Keratinocyte (primary cell): ENCODE data around the gene SLC23A2.

Experiments used
- EZH2 ChIP-seq: IDR thresholded peaks from one replicate; pipeline ENCODE4 v1.6.1; 2012; ENCODE audit warnings: inconsistent platforms, mild to moderate bottlenecking, low read length, moderate library complexity
- TF ChIP-seq, protein P1 (sequence below), 3 experiments: IDR thresholded peaks in 1 of 3; conservative IDR thresholded peaks in 1 of 3; optimal IDR thresholded peaks in 1 of 3; 2 replicates in 2 of 3; 3 replicates in 1 of 3; pipeline versions ENCODE3 to v1.5.1; 2011; ENCODE audit warnings: low read length in 3 of 3, mild to moderate bottlenecking in 3 of 3, moderate library complexity in 2 of 3, control low read depth in 1 of 3, inconsistent platforms in 1 of 3; ENCODE audit not compliant: insufficient read depth in 2 of 3; ENCODE audit errors: extremely low read depth in 1 of 3

GRCh38 chr20:4979841-4980410 is 21.4 kb downstream of the SLC23A2 start:
- no peak for TF ChIP-seq EZH2
- TF ChIP-seq, protein P1, sequence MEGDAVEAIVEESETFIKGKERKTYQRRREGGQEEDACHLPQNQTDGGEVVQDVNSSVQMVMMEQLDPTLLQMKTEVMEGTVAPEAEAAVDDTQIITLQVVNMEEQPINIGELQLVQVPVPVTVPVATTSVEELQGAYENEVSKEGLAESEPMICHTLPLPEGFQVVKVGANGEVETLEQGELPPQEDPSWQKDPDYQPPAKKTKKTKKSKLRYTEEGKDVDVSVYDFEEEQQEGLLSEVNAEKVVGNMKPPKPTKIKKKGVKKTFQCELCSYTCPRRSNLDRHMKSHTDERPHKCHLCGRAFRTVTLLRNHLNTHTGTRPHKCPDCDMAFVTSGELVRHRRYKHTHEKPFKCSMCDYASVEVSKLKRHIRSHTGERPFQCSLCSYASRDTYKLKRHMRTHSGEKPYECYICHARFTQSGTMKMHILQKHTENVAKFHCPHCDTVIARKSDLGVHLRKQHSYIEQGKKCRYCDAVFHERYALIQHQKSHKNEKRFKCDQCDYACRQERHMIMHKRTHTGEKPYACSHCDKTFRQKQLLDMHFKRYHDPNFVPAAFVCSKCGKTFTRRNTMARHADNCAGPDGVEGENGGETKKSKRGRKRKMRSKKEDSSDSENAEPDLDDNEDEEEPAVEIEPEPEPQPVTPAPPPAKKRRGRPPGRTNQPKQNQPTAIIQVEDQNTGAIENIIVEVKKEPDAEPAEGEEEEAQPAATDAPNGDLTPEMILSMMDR (optimal IDR thresholded peaks at IDR 0.05 in 1 of 3, IDR thresholded peaks at IDR 0.05 in 1 of 3, conservative IDR thresholded peaks at IDR 0.05 in 1 of 3; ENCODE audit: extremely low read depth in 1 of 3, insufficient read depth in 2 of 3, low read length in 3 of 3), result no peak
